ENCODE results near the gene ST3GAL2.
A peak's percentile ranks its signal among the peaks of the same experiment; 100 is the strongest.

The ST3GAL2 gene

DNA sequence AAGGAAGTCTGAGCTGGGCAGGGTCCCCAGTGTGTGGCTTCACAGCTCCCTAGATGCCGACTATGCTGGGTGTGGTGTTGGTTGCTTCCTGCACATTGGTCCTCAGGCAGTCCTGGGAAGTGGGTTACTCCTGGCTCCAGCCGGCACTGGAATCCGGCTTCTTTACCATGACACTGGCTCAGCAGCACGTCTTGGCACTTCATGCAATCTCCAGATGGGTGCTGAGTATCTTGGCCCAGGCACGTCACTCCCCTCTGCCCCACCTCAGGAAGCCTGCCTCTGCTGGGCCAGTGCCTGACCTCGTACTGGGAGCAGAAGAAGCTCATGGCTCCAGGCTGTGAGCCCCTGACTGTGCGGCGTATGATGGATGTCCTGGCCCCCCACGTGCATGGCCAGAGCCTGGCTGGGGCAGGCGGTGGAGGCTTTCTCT is 40.0 kb upstream of the ST3GAL2 start:
- no peak overlapping the region for H3K4me3 ChIP-seq (ENCODE audit: low read depth, low read length)
- TF ChIP-seq, protein P1, sequence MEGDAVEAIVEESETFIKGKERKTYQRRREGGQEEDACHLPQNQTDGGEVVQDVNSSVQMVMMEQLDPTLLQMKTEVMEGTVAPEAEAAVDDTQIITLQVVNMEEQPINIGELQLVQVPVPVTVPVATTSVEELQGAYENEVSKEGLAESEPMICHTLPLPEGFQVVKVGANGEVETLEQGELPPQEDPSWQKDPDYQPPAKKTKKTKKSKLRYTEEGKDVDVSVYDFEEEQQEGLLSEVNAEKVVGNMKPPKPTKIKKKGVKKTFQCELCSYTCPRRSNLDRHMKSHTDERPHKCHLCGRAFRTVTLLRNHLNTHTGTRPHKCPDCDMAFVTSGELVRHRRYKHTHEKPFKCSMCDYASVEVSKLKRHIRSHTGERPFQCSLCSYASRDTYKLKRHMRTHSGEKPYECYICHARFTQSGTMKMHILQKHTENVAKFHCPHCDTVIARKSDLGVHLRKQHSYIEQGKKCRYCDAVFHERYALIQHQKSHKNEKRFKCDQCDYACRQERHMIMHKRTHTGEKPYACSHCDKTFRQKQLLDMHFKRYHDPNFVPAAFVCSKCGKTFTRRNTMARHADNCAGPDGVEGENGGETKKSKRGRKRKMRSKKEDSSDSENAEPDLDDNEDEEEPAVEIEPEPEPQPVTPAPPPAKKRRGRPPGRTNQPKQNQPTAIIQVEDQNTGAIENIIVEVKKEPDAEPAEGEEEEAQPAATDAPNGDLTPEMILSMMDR (IDR thresholded peaks at IDR 0.05; ENCODE audit: low read depth, low read length, missing control alignments) = no peak
- DNase-seq (ENCODE audit: low read depth) = no peak

DNA sequence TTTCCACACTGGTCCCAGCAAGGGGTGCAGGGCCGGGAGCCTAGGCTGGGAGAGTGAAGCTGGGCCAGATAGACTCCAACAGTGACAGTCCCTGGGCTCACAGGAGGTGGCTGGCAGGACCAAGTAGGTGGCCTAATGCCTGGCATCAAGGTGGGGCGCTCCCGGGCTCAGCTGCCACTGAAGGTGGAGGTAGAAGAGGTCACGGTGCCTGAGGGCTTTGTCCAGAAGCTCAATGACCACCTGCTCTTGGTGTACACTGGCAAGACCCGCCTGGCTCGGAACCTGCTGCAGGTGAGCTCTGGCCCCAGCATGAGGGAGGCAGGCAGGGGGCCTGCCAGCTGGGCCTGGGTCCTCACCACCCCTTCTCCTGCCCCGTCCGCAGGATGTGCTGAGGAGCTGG is 39.3 kb upstream of the ST3GAL2 start:
- DNase-seq (ENCODE audit: low read depth) = no peak
- TF ChIP-seq, protein P1 (IDR thresholded peaks at IDR 0.05; ENCODE audit: low read depth, low read length, missing control alignments) = no peak
- no peak overlapping the region for H3K4me3 ChIP-seq (ENCODE audit: low read depth, low read length)

DNA sequence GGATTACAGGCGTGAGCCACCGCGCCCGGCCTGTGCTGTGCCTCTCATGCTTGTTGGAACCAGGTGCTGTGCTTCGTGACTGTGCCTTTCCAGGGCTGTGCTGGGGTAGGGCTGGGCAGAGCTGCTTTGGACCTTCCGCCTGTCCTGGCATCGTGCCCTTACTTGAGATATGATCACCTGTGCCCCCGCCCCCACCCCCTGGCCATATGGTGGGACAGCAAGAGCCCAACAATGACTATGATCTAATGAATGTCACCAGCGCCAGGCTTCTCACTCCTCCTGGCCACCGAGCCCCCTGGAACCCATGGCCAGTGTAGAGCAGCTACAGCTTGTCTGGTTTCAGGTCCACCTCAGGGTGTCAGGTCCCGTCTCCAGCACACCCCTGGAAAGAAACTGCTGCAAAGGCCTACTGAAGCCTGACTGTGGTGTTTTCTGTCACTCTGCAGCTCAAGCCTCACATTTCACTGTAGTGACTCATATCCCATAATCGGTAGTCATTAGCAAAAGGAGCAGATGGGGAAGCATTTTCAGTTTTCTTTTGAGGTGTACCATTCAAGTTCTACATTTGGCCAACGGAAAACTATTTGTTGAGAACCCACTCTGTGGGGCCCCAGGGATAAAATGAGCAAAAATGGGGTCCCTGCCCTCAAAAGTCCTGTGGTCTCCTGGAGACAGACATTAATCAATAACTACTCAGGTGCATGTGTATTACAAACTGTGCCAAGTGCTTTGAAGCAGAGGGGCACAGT is 37.5 kb upstream of the ST3GAL2 start:
- TF ChIP-seq, protein P1 (IDR thresholded peaks at IDR 0.05; ENCODE audit: low read depth, low read length, missing control alignments) = no peak
- peak; percentile 90 for DNase-seq (ENCODE audit: low read depth)
- H3K4me3 ChIP-seq (ENCODE audit: low read depth, low read length) = no peak overlapping the region

DNA sequence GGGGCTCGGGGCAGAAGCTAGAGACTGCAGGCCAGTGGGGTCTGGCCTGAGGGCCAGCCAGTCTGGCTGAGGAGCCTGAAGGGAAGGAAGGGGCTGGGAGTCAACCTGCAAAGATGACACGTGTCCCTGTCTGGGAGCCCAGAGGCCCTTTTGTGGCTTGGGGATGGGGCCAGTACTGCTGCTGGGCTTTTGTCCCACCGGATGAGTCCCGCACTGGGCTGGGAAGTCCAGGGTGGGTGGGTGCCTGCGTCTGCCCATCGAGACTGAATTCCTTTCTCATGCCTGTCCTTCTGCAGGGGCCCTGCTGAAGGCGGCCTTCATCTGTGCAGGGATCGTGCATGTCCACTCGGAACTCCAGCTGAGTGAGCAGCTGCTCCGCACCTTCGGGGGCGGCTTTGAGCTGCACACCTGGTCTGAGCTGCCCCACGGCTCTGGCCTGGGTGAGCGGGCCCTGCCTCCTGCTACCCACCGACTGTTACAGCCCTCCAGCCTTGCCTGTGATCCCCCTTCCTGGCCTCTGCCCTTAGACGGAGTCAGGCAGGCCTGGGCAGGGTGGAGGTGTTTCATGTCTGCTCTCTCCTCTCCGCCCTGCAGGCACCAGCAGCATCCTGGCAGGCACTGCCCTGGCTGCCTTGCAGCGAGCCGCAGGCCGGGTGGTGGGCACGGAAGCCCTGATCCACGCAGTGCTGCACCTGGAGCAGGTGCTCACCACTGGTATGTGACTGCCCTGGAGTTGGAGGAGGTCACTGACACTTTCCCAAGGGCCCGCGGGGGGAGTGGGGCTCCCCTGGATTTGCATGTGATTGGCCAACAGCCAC is 36.4 kb upstream of the ST3GAL2 start:
- TF ChIP-seq, protein P1 (IDR thresholded peaks at IDR 0.05; ENCODE audit: low read depth, low read length, missing control alignments) = no peak
- H3K4me3 ChIP-seq (ENCODE audit: low read depth, low read length) = no peak overlapping the region
- no peak for DNase-seq (ENCODE audit: low read depth)

DNA sequence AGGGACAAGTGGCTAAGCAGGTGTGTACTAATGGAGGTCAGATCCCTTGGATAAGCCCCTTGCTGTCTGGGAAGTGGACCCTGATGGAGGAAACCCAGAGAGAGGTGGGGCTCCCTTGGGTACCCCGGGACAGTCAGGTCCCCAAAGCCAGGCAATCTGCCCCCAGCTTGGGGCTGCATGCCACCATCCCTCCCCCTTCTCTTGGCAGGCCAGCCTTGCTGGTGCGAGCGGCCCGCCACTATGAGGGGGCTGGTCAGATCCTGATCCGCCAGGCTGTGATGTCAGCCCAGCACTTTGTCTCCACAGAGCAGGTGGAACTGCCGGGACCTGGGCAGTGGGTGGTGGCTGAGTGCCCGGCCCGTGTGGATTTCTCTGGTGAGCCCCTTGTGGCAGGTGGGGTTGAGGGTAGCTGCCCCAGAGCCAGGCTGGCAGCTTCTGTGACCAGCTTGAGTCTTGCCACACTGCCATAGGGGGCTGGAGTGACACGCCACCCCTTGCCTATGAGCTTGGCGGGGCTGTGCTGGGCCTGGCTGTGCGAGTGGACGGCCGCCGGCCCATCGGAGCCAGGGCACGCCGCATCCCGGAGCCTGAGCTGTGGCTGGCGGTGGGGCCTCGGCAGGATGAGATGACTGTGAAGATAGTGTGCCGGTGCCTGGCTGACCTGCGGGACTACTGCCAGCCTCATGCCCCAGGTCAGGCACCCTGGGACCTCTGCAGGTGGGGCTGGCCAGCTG is 35.6 kb upstream of the ST3GAL2 start:
- H3K4me3 ChIP-seq (ENCODE audit: low read depth, low read length) = no peak overlapping the region
- TF ChIP-seq, protein P1 (IDR thresholded peaks at IDR 0.05; ENCODE audit: low read depth, low read length, missing control alignments) = no peak
- DNase-seq (ENCODE audit: low read depth) = no peak

DNA sequence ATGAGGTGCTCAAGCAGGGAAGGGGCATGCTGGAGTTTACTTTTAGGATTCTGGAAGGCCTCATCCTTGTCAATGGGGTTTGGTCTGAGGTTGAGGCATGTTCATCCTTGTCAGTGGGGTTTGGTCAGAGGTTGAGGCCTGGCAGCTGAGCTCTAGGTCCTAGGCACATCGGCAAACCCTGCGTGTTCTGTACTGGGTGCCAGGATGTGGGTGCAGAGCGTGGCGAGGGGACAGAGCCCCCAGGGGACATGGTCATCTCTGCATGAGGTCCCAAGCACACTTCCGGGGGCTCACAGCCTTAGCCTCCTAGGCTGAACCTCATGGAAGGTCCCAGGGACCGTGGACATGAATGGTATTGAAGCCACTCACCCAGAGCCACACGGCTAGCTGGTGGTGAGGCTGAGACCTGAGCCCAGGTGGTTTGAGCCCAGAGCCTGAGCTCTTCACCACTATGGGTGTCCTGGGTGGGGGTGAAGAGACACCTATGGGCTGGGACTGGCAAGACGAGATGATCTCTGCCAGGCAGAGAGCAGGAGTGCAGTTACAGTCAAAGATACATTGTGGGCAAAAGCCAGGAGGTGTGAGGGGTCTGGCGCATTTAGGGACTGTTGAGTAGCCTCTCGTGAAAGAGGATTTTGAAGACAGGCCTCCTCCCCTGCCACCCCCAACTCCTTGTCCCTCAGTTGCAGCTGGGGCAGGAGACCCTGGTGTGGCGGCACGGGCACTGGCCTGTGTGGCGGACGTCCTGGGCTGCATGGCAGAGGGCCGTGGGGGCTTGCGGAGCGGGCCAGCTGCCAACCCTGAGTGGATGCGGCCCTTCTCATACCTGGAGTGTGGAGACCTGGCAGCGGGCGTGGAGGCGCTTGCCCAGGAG is 34.8 kb upstream of the ST3GAL2 start:
- H3K4me3 ChIP-seq (ENCODE audit: low read depth, low read length) = no peak overlapping the region
- TF ChIP-seq, protein P1 (IDR thresholded peaks at IDR 0.05; ENCODE audit: low read depth, low read length, missing control alignments) = peak; percentile 21
- DNase-seq (ENCODE audit: low read depth) = no peak

Measured in GM12864 (cell line).